ENCODE data around the gene ARHGEF25. TPM values are rescaled to one million over a fixed set of nuclear protein-coding genes. Genes with fewer than 3 reads are reported as not detected.

Gene ARHGEF25
- total and polyA plus RNA-seq, 2 of the 13 experiments (the other 11 are each of a cell fraction or from before 2014, with no cell fraction given): 11.5 to 12.5 TPM

DNA sequence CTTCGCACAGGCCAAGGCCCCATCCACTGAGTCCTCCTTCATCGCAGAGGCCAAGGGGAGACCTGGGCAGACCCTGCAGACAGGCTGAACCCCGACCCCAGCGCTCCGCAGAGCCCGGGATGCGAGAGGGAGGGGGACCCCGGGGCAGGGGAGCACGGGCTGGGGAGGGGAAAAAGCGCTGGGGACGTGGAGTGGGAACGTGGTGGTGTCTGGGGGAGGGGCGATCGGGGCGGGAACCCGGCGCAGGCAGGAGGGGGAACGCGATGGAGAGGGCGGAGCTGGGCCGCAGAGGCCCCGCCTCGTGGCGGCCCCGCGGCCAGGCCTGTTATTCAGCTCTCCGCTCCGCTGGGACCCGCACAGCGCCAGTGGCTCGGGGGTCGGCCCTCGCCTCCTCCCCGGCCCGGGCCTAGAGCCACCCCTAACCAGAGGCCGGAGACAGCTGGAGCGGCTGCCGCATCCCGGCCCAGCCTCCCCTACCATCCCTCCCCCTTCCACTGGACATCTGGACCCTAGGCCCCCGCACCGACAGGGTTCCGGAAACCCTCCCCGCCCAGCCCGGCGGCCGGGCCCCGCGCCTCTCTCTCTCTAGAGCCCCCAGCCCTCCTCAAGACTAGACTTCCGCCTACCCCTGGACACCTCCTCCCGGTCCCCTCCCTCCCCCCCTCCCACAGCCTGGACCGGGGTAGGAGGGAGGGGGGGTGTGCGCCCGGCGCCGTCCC is at the start of gene ARHGEF25 (continued):
- peak; percentile 41; the same call in 1 of the 2 replicates for TF ChIP-seq MED1 (CRISPR knock-in tag; IDR thresholded peaks at IDR 0.05)
- TF ChIP-seq, protein P1, sequence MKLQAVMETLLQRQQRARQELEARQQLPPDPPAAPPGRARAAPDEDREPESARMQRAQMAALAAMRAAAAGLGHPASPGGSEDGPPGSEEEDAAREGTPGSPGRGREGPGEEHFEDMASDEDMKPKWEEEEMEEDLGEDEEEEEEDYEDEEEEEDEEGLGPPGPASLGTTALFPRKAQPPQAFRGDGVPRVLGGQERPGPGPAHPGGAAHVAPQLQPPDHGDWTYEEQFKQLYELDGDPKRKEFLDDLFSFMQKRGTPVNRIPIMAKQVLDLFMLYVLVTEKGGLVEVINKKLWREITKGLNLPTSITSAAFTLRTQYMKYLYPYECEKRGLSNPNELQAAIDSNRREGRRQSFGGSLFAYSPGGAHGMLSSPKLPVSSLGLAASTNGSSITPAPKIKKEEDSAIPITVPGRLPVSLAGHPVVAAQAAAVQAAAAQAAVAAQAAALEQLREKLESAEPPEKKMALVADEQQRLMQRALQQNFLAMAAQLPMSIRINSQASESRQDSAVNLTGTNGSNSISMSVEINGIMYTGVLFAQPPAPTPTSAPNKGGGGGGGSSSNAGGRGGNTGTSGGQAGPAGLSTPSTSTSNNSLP (IDR thresholded peaks at IDR 0.05; ENCODE audit: low read depth, low read length): no peak
- peak; percentile 55; the same call in 1 of the 2 replicates for TF ChIP-seq RXRB (CRISPR knock-in tag; IDR thresholded peaks at IDR 0.05; ENCODE audit: borderline replicate concordance)
- no peak for TF ChIP-seq STAT5B (CRISPR knock-in tag; IDR thresholded peaks at IDR 0.05)
- TF ChIP-seq, protein P2, sequence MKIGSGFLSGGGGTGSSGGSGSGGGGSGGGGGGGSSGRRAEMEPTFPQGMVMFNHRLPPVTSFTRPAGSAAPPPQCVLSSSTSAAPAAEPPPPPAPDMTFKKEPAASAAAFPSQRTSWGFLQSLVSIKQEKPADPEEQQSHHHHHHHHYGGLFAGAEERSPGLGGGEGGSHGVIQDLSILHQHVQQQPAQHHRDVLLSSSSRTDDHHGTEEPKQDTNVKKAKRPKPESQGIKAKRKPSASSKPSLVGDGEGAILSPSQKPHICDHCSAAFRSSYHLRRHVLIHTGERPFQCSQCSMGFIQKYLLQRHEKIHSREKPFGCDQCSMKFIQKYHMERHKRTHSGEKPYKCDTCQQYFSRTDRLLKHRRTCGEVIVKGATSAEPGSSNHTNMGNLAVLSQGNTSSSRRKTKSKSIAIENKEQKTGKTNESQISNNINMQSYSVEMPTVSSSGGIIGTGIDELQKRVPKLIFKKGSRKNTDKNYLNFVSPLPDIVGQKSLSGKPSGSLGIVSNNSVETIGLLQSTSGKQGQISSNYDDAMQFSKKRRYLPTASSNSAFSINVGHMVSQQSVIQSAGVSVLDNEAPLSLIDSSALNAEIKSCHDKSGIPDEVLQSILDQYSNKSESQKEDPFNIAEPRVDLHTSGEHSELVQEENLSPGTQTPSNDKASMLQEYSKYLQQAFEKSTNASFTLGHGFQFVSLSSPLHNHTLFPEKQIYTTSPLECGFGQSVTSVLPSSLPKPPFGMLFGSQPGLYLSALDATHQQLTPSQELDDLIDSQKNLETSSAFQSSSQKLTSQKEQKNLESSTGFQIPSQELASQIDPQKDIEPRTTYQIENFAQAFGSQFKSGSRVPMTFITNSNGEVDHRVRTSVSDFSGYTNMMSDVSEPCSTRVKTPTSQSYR (CRISPR knock-in tag; IDR thresholded peaks at IDR 0.05; ENCODE audit: borderline replicate concordance): peak; percentile 67
- no peak for TF ChIP-seq ZNF780A (CRISPR knock-in tag; IDR thresholded peaks at IDR 0.05)
- peak; percentile 17; the same call in 1 of the 2 replicates for TF ChIP-seq FOXK1 (CRISPR knock-in tag; IDR thresholded peaks at IDR 0.05; ENCODE audit: borderline replicate concordance, low read depth)
- TF ChIP-seq, protein P3, sequence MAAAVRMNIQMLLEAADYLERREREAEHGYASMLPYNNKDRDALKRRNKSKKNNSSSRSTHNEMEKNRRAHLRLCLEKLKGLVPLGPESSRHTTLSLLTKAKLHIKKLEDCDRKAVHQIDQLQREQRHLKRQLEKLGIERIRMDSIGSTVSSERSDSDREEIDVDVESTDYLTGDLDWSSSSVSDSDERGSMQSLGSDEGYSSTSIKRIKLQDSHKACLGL (CRISPR knock-in tag; IDR thresholded peaks at IDR 0.05): peak; percentile 84
- TF ChIP-seq DMAP1 (CRISPR knock-in tag; IDR thresholded peaks at IDR 0.05): peak; percentile 57; the same call in 1 of the 2 replicates
- no peak for TF ChIP-seq ZNF224 (CRISPR knock-in tag; IDR thresholded peaks at IDR 0.05)
- no peak for TF ChIP-seq ZBTB21 (CRISPR knock-in tag; IDR thresholded peaks at IDR 0.05)
- TF ChIP-seq, protein P4, sequence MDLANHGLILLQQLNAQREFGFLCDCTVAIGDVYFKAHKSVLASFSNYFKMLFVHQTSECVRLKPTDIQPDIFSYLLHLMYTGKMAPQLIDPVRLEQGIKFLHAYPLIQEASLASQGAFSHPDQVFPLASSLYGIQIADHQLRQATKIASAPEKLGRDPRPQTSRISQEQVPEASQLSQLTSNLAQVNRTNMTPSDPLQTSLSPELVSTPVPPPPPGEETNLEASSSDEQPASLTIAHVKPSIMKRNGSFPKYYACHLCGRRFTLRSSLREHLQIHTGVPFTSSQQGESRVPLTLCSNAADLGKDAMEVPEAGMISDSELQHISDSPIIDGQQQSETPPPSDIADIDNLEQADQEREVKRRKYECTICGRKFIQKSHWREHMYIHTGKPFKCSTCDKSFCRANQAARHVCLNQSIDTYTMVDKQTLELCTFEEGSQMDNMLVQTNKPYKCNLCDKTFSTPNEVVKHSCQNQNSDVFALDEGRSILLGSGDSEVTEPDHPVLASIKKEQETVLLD (CRISPR knock-in tag; IDR thresholded peaks at IDR 0.05; ENCODE audit: low read depth): no peak
- TF ChIP-seq HMGA1 (CRISPR knock-in tag; conservative IDR thresholded peaks at IDR 0.05): no peak
- TF ChIP-seq SIN3A (IDR thresholded peaks at IDR 0.05; ENCODE audit: borderline replicate concordance, low read depth, low read length): no peak
- peak; percentile 66; the same call in 1 of the 2 replicates for TF ChIP-seq KDM3A (CRISPR knock-in tag; IDR thresholded peaks at IDR 0.05; ENCODE audit: low read depth)
- no peak for TF ChIP-seq TOPORS (CRISPR knock-in tag; IDR thresholded peaks at IDR 0.05)
- TF ChIP-seq ZNF432 (CRISPR knock-in tag; IDR thresholded peaks at IDR 0.05; ENCODE audit: borderline replicate concordance): no peak
- TF ChIP-seq NFRKB (IDR thresholded peaks at IDR 0.05): no peak
- no peak for TF ChIP-seq ZNF138 (CRISPR knock-in tag; IDR thresholded peaks at IDR 0.05; ENCODE audit: low read depth)
- no peak for TF ChIP-seq SMARCC2 (IDR thresholded peaks at IDR 0.05)
- no peak for TF ChIP-seq ZFP37 (CRISPR knock-in tag; IDR thresholded peaks at IDR 0.05; ENCODE audit: borderline replicate concordance)
- TF ChIP-seq ZNF577 (CRISPR knock-in tag; IDR thresholded peaks at IDR 0.05; ENCODE audit: borderline replicate concordance, low read depth): no peak
- no peak for TF ChIP-seq RAD51 (IDR thresholded peaks at IDR 0.05; ENCODE audit: borderline replicate concordance)
- 0 out of 2 replicates have a peak, but pooled peaks have one; percentile 50 for TF ChIP-seq ZNF335 (CRISPR knock-in tag; IDR thresholded peaks at IDR 0.05)
- TF ChIP-seq ZNF792 (CRISPR knock-in tag; IDR thresholded peaks at IDR 0.05): 0 out of 2 replicates have a peak, but pooled peaks have one; percentile 52
- no peak for TF ChIP-seq MTA3 (CRISPR knock-in tag; IDR thresholded peaks at IDR 0.05)
